GM12878 (cell line): ENCODE measurements around the gene RND1. TPM values are rescaled to one million over a fixed set of nuclear protein-coding genes. Genes with fewer than 3 reads are reported as not detected.

Experiments used
- ATAC-seq: fragments of 200-7000 bp; cut with Tn5 transposase; 3 replicates; pipeline ENCODE4 v1.9.1; 2020; ENCODE audit warnings: mild to moderate bottlenecking, moderate library complexity
- BruUV-seq: library from RNA; stranded (reverse); fragments of 400-500 nt; replicated peaks from 2 replicates; lab custom pipeline; 2021; lab: Mats Ljungman, UMichigan
- CTCF ChIA-PET: fragments of 300-600 bp; sonication (Branson Sonifier 250); formaldehyde crosslinking; extraction: SDS; loops from one replicate; lab custom pipeline; 2021; ENCODE audit warnings: inconsistent platforms; lab: Yijun Ruan, JAX
- POLR2A ChIA-PET: fragments of 350-600 bp; formaldehyde crosslinking; extraction: SDS; loops from one replicate; lab custom pipeline; 2021; ENCODE audit warnings: inconsistent platforms; lab: Charles Lee
- RAD21 ChIA-PET: fragments of 300-600 bp; sonication (Branson Sonifier 250); formaldehyde crosslinking; loops from one replicate; lab custom pipeline; 2023; ENCODE audit warnings: antibody characterized with exemption; ENCODE audit not compliant: unreplicated experiment; lab: Charles Lee
- SMC1A ChIA-PET: fragments of 300-600 bp; sonication (Branson Sonifier 250); formaldehyde crosslinking; loops from one replicate; lab custom pipeline; 2023; ENCODE audit not compliant: unreplicated experiment, uncharacterized antibody; lab: Charles Lee
- DNase-seq: peaks from one replicate; pipeline ENCODE4 v3.0.0-alpha.2; 2011; ENCODE audit warnings: low read depth, low spot score
- FAIRE-seq: peaks from 3 replicates; lab custom pipeline; 2011; peaks lifted over from hg19 to GRCh38; lab: Jason Lieb, UNC
- H2AFZ ChIP-seq: 2 replicates; pipeline ENCODE4 v1.6.0; 2011; ENCODE audit warnings: low read depth, low read length, control low read depth; ENCODE audit not compliant: control insufficient read depth
- H3K27ac ChIP-seq: 2 replicates; pipeline ENCODE4 v1.5.1; 2011; ENCODE audit warnings: control low read depth; ENCODE audit not compliant: control insufficient read depth, insufficient read depth
- H3K27me3 ChIP-seq, 2 experiments: replicated peaks in 1 of 2; 2 replicates each; pipeline versions ENCODE4 v1.6.0 to v1.6.1; 2011; ENCODE audit warnings: low read length in 1 of 2; ENCODE audit not compliant: control insufficient read depth in 2 of 2, insufficient read depth in 2 of 2
- H3K36me3 ChIP-seq, 2 experiments: 2 replicates each; pipeline ENCODE4 v1.5.1; 2011; ENCODE audit warnings: low read length in 1 of 2; ENCODE audit not compliant: control insufficient read depth in 2 of 2, insufficient read depth in 2 of 2
- H3K4me1 ChIP-seq: 2 replicates; pipeline ENCODE4 v1.6.1; 2011; ENCODE audit warnings: mild to moderate bottlenecking, low read length, moderate library complexity, mixed read lengths; ENCODE audit not compliant: control insufficient read depth, insufficient read depth
- H3K4me2 ChIP-seq: 2 replicates; pipeline ENCODE4 v1.6.0; 2011; ENCODE audit warnings: control low read depth; ENCODE audit not compliant: control insufficient read depth, insufficient read depth
- H3K4me3 ChIP-seq: fragments of 200-600 bp; sonication (generic); 2 replicates; pipeline ENCODE4 v1.5.1; 2016
- H3K79me2 ChIP-seq: 2 replicates; pipeline ENCODE4 v1.6.0; 2011; ENCODE audit warnings: low read length; ENCODE audit not compliant: control insufficient read depth, insufficient read depth
- H3K9ac ChIP-seq: 2 replicates; pipeline ENCODE4 v1.8.0; 2011; ENCODE audit warnings: low read length, control low read depth, mixed read lengths; ENCODE audit not compliant: control insufficient read depth, insufficient read depth
- H3K9me3 ChIP-seq: replicated peaks from 3 replicates; pipeline ENCODE4 v1.5.1; 2011; ENCODE audit warnings: mild to moderate bottlenecking, low read length; ENCODE audit not compliant: control insufficient read depth, insufficient read depth
- H4K20me1 ChIP-seq: 2 replicates; pipeline ENCODE4 v1.6.0; 2011; ENCODE audit not compliant: control insufficient read depth, insufficient read depth
- CREB1 ChIP-seq: IDR thresholded peaks from 2 replicates; pipeline ENCODE4 v1.6.1; 2012; ENCODE audit warnings: low read depth, mild to moderate bottlenecking, inconsistent platforms
- CTCF ChIP-seq, 3 experiments: IDR thresholded peaks in 2 of 3; conservative IDR thresholded peaks in 1 of 3; 2 replicates each; pipeline ENCODE4 v1.5.1; 2011; ENCODE audit warnings: low read depth in 3 of 3, low read length in 3 of 3, mild to moderate bottlenecking in 3 of 3, control low read depth in 2 of 3, moderate library complexity in 2 of 3, inconsistent platforms in 1 of 3, mixed read lengths in 1 of 3; ENCODE audit not compliant: control insufficient read depth in 2 of 3, insufficient read depth in 1 of 3; ENCODE audit errors: extremely low read depth in 1 of 3
- FOXM1 ChIP-seq: IDR thresholded peaks from 2 replicates; pipeline ENCODE4 v1.6.1; 2012; ENCODE audit warnings: low read depth, mild to moderate bottlenecking, inconsistent platforms, low read length, moderate library complexity
- GATAD2B ChIP-seq: fragments of 450-650 bp; conservative IDR thresholded peaks from 2 replicates; pipeline ENCODE4 v1.6.1; 2017; ENCODE audit warnings: low read depth, mild to moderate bottlenecking, moderate library complexity
- MEF2A ChIP-seq: IDR thresholded peaks from 2 replicates; pipeline ENCODE4 v1.6.1; 2011; ENCODE audit warnings: low read depth, mild to moderate bottlenecking, low read length, moderate library complexity; ENCODE audit not compliant: insufficient read depth
- NFYA ChIP-seq: IDR thresholded peaks from 2 replicates; pipeline ENCODE4 v1.6.1; 2011; ENCODE audit warnings: low read depth, mild to moderate bottlenecking, low read length, improper control_type of control experiment, borderline replicate concordance
- PML ChIP-seq: IDR thresholded peaks from 2 replicates; pipeline ENCODE4 v1.6.1; 2012; ENCODE audit warnings: low read length, inconsistent platforms
- POLR2AphosphoS2 ChIP-seq: IDR thresholded peaks from 2 replicates; pipeline ENCODE4 v1.6.1; 2011; ENCODE audit warnings: low read depth, mild to moderate bottlenecking, low read length, improper control_type of control experiment, moderate library complexity
- SMC3 ChIP-seq: IDR thresholded peaks from 2 replicates; pipeline ENCODE4 v1.6.1; 2011; ENCODE audit warnings: low read length, improper control_type of control experiment, borderline replicate concordance
- STAT3 ChIP-seq: IDR thresholded peaks from 2 replicates; pipeline ENCODE4 v1.6.1; 2011; ENCODE audit warnings: low read depth, low read length, improper control_type of control experiment
- ZBED1 ChIP-seq: IDR thresholded peaks from 2 replicates; pipeline ENCODE4 v1.6.1; 2016; ENCODE audit warnings: borderline replicate concordance
- ZSCAN29 ChIP-seq: fragments of 450-650 bp; IDR thresholded peaks from 2 replicates; pipeline ENCODE4 v1.6.1; 2017; ENCODE audit warnings: mild to moderate bottlenecking, moderate library complexity
- in situ Hi-C: fragments of 300-500 bp; cut with MboI; formaldehyde crosslinking; loops from 9 replicates; pipeline ENCODE4 v1.14.3; 2018; ENCODE audit warnings: mixed read lengths
- intact Hi-C: fragments of 100-400 bp; cut with micrococcal nuclease; formaldehyde crosslinking; loops from one replicate; pipeline ENCODE4 v1.14.2; 2022; ENCODE audit not compliant: unreplicated experiment
- polyA plus RNA-seq, 11 experiments: library from polyadenylated mRNA; depleted of rRNA in 4 of 11; unstranded in 6 of 11; stranded (reverse) in 5 of 11; fragments of >200 nt; fragmentation: Nextera tagmentation in 4 of 11; fragmentation: Illumina TruSeq in 1 of 11; extraction: Ambion mirVana in 4 of 11; extraction: Trizol in 1 of 11; gene quantifications; 1 replicate in 1 of 11; 2 replicates in 10 of 11; pipeline versions ENCODE4 v1.2.1 to v1.2.3, GENCODE V29; 2011 to 2016; ENCODE audit warnings: inconsistent platforms in 2 of 11, missing spikeins in 2 of 11, low read depth in 1 of 11
- total RNA-seq, 4 experiments: library from RNA; depleted of rRNA in 3 of 4; stranded (reverse); fragments of >200 nt in 3 of 4; fragmentation: Illumina TruSeq in 1 of 4; extraction: Trizol in 1 of 4; gene quantifications; 2 replicates each; pipeline versions ENCODE4 v1.2.1 to v1.2.3, GENCODE V29; 2013 to 2021
- TF ChIP-seq, protein P1 (sequence below): fragments of 450-650 bp; IDR thresholded peaks from 2 replicates; pipeline ENCODE4 v1.6.1; 2016; ENCODE audit warnings: mild to moderate bottlenecking, moderate library complexity, borderline replicate concordance
- TF ChIP-seq, protein P2 (sequence below): IDR thresholded peaks from 2 replicates; pipeline ENCODE4 v1.6.1; 2012; ENCODE audit warnings: improper control_type of control experiment, low read depth, low read length; ENCODE audit not compliant: insufficient replicate concordance

The RND1 gene
- total and polyA plus RNA-seq, 10 of the 15 experiments (the other 5 are each of a cell fraction or from before 2014, with no cell fraction given) = 0.24 to 5.1 (median 1.5) TPM

DNA sequence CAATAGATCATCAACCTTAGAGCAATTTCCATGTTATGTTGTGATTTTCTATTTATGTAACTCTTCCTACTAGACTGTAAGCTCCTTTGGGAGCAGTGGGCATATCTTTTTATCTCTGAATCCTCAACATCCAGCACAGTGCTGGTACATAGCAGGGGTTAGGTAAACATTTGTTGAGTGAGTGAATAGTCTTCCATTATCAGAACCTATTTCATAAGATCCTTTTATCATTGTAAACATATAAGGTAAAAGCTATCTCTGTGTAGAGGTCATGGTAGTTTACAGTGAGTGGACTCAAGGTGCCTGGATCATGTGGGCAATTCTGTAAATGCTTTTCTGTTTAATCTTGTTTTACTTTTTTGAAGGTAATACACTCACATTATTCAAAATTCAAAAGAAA is 44.5 kb upstream of the RND1 start:
- in situ Hi-C loops (no loop called here), intact Hi-C loops (no loop called here)
- DNase-seq (no peak), FAIRE-seq (no peak), ATAC-seq (no peak)
- ChIA-PET POLR2A (interaction anchor here (0.6 to 1.6 kb wide), 2 partner anchors 9 to 14 kb away, joined by 4 to 5 read pairs; no protein-coding TSS in a partner anchor), CTCF (interaction anchor here (0.6 to 2.6 kb wide), 7 partner anchors 10 to 57 kb away, joined by 3 to 13 read pairs (median 4); partner anchors contain the start of gene FKBP11), RAD21 (no interaction called here), SMC1A (interaction anchor here (0.8 to 1.8 kb wide), 4 partner anchors 9 to 46 kb away, joined by 3 to 7 read pairs (median 4); no protein-coding TSS in a partner anchor)
- H3K4me2 ChIP-seq = no peak overlapping the region
- no peak overlapping the region for H3K27ac ChIP-seq
- no peak overlapping the region for H2AFZ ChIP-seq
- H3K4me3 ChIP-seq = no peak overlapping the region
- H3K36me3 ChIP-seq = no peaks in the 10 kb centered on the region
- no peak overlapping the region for H3K9ac ChIP-seq
- H3K27me3 ChIP-seq = no peaks in the 10 kb centered on the region
- H3K4me1 ChIP-seq = no peaks in the 10 kb centered on the region
- no peaks in the 10 kb centered on the region for H3K79me2 ChIP-seq
- H4K20me1 ChIP-seq = no peaks in the 10 kb centered on the region
- no TSS peak for BruUV-seq
- H3K9me3 ChIP-seq = no peaks in the 10 kb centered on the region
- TF ChIP-seq SMC3 (no peak), ZBED1 (no peak), FOXM1 (no peak), STAT3 (no peak), CTCF (IDR thresholded peaks at IDR 0.05 in 2 of 3, conservative IDR thresholded peaks at IDR 0.05 in 1 of 3; ENCODE audit: control insufficient read depth in 2 of 3, extremely low read depth in 1 of 3, insufficient read depth in 1 of 3, low read depth in 3 of 3, low read length in 3 of 3) (no peak), CREB1 (no peak), GATAD2B (no peak), PML (no peak), MEF2A (no peak), NFYA (no peak), POLR2AphosphoS2 (no peak), ZSCAN29 (no peak)
- TF ChIP-seq, protein P1, sequence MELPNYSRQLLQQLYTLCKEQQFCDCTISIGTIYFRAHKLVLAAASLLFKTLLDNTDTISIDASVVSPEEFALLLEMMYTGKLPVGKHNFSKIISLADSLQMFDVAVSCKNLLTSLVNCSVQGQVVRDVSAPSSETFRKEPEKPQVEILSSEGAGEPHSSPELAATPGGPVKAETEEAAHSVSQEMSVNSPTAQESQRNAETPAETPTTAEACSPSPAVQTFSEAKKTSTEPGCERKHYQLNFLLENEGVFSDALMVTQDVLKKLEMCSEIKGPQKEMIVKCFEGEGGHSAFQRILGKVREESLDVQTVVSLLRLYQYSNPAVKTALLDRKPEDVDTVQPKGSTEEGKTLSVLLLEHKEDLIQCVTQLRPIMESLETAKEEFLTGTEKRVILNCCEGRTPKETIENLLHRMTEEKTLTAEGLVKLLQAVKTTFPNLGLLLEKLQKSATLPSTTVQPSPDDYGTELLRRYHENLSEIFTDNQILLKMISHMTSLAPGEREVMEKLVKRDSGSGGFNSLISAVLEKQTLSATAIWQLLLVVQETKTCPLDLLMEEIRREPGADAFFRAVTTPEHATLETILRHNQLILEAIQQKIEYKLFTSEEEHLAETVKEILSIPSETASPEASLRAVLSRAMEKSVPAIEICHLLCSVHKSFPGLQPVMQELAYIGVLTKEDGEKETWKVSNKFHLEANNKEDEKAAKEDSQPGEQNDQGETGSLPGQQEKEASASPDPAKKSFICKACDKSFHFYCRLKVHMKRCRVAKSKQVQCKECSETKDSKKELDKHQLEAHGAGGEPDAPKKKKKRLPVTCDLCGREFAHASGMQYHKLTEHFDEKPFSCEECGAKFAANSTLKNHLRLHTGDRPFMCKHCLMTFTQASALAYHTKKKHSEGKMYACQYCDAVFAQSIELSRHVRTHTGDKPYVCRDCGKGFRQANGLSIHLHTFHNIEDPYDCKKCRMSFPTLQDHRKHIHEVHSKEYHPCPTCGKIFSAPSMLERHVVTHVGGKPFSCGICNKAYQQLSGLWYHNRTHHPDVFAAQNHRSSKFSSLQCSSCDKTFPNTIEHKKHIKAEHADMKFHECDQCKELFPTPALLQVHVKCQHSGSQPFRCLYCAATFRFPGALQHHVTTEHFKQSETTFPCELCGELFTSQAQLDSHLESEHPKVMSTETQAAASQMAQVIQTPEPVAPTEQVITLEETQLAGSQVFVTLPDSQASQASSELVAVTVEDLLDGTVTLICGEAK = no peak
- TF ChIP-seq, protein P2, sequence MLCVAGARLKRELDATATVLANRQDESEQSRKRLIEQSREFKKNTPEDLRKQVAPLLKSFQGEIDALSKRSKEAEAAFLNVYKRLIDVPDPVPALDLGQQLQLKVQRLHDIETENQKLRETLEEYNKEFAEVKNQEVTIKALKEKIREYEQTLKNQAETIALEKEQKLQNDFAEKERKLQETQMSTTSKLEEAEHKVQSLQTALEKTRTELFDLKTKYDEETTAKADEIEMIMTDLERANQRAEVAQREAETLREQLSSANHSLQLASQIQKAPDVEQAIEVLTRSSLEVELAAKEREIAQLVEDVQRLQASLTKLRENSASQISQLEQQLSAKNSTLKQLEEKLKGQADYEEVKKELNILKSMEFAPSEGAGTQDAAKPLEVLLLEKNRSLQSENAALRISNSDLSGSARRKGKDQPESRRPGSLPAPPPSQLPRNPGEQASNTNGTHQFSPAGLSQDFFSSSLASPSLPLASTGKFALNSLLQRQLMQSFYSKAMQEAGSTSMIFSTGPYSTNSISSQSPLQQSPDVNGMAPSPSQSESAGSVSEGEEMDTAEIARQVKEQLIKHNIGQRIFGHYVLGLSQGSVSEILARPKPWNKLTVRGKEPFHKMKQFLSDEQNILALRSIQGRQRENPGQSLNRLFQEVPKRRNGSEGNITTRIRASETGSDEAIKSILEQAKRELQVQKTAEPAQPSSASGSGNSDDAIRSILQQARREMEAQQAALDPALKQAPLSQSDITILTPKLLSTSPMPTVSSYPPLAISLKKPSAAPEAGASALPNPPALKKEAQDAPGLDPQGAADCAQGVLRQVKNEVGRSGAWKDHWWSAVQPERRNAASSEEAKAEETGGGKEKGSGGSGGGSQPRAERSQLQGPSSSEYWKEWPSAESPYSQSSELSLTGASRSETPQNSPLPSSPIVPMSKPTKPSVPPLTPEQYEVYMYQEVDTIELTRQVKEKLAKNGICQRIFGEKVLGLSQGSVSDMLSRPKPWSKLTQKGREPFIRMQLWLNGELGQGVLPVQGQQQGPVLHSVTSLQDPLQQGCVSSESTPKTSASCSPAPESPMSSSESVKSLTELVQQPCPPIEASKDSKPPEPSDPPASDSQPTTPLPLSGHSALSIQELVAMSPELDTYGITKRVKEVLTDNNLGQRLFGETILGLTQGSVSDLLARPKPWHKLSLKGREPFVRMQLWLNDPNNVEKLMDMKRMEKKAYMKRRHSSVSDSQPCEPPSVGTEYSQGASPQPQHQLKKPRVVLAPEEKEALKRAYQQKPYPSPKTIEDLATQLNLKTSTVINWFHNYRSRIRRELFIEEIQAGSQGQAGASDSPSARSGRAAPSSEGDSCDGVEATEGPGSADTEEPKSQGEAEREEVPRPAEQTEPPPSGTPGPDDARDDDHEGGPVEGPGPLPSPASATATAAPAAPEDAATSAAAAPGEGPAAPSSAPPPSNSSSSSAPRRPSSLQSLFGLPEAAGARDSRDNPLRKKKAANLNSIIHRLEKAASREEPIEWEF = no peak
